ENCODE results near the gene ABHD8. TPM values are rescaled to one million over a fixed set of nuclear protein-coding genes. Genes with fewer than 3 reads are reported as not detected.

ABHD8 gene
- total RNA-seq, 1 experiment from 2014 or later = 13.2 TPM

- TF ChIP-seq NR3C1 (CRISPR knock-in tag; conservative IDR thresholded peaks at IDR 0.05; ENCODE audit: low read depth) (no peak), ZMAT4 (CRISPR knock-in tag; IDR thresholded peaks at IDR 0.05) (no peak), CDX4 (CRISPR knock-in tag; IDR thresholded peaks at IDR 0.05; ENCODE audit: borderline replicate concordance) (no peak), GTF2I (CRISPR knock-in tag; conservative IDR thresholded peaks at IDR 0.05) (no peak), ZNF219 (CRISPR knock-in tag; IDR thresholded peaks at IDR 0.05; ENCODE audit: borderline replicate concordance) (no peak), EMX1 (CRISPR knock-in tag; IDR thresholded peaks at IDR 0.05) (no peak), ETV6 (CRISPR knock-in tag; IDR thresholded peaks at IDR 0.05) (no peak), TEAD4 (CRISPR knock-in tag; IDR thresholded peaks at IDR 0.05) (no peak), ZNF425 (CRISPR knock-in tag; conservative IDR thresholded peaks at IDR 0.05) (no peak), ZNF263 (CRISPR knock-in tag; IDR thresholded peaks at IDR 0.05; ENCODE audit: low read depth) (no peak), USF2 (CRISPR knock-in tag; IDR thresholded peaks at IDR 0.05) (no peak), TEAD1 (CRISPR knock-in tag; IDR thresholded peaks at IDR 0.05) (peak; percentile 39; the same call in 1 of the 2 replicates), MLX (CRISPR knock-in tag; IDR thresholded peaks at IDR 0.05) (no peak), MYBL2 (CRISPR knock-in tag; IDR thresholded peaks at IDR 0.05) (no peak), E2F5 (CRISPR knock-in tag; IDR thresholded peaks at IDR 0.05) (no peak), ZNF232 (CRISPR knock-in tag; IDR thresholded peaks at IDR 0.05) (no peak), ZNF121 (CRISPR knock-in tag; IDR thresholded peaks at IDR 0.05) (no peak), ZNF512 (CRISPR knock-in tag; IDR thresholded peaks at IDR 0.05; ENCODE audit: borderline replicate concordance) (no peak), MAX (CRISPR knock-in tag; IDR thresholded peaks at IDR 0.05) (peak; percentile 82; the same call in 1 of the 2 replicates), FOXP4 (CRISPR knock-in tag; IDR thresholded peaks at IDR 0.05) (no peak), SP1 (CRISPR knock-in tag; conservative IDR thresholded peaks at IDR 0.05) (peak; percentile 63), ZNF317 (CRISPR knock-in tag; IDR thresholded peaks at IDR 0.05; ENCODE audit: borderline replicate concordance, low read depth) (no peak), CTCF (IDR thresholded peaks at IDR 0.05) (peak; percentile 96), PRRX2 (CRISPR knock-in tag; IDR thresholded peaks at IDR 0.05) (no peak), SMAD3 (CRISPR knock-in tag; IDR thresholded peaks at IDR 0.05; ENCODE audit: borderline replicate concordance) (no peak), AR (CRISPR knock-in tag; IDR thresholded peaks at IDR 0.05) (no peak)
Observed at GRCh38 chr19:17260842-17261325, 42.3 kb downstream of the ABHD8 start (continued).

Measured in WTC11 (cell line).